BJ (cell line): Measurements from ENCODE around the gene ULBP2. TPM values are rescaled to one million over a fixed set of nuclear protein-coding genes. Genes with fewer than 3 reads are reported as not detected.
"Not testable (repeated sequence)": the region's sequence is repeated elsewhere in the genome, so short reads cannot be mapped to it uniquely, and the experiment has no call there.

ENCODE experiments used
- CTCF ChIA-PET: fragments of 350-600 bp; formaldehyde crosslinking; extraction: SDS; loops from one replicate; lab custom pipeline; 2021; ENCODE audit warnings: antibody characterized with exemption, inconsistent platforms; lab: Yijun Ruan, JAX
- POLR2A ChIA-PET: fragments of 300-600 bp; sonication (Branson Sonifier 250); formaldehyde crosslinking; extraction: SDS; loops from one replicate; lab custom pipeline; 2021; ENCODE audit warnings: antibody characterized with exemption; lab: Charles Lee
- DNase-seq: peaks from one replicate; pipeline ENCODE4 v3.0.0-alpha.2; 2011; ENCODE audit warnings: low read depth
- H3K27me3 ChIP-seq: 2 replicates; pipeline ENCODE4 v1.6.0; 2011; ENCODE audit warnings: low read length; ENCODE audit not compliant: control insufficient read depth, insufficient read depth
- H3K36me3 ChIP-seq: 2 replicates; pipeline ENCODE4 v1.5.1; 2011; ENCODE audit warnings: low read length; ENCODE audit not compliant: control insufficient read depth, insufficient read depth
- H3K4me3 ChIP-seq: 2 replicates; pipeline ENCODE4 v1.5.1; 2011; ENCODE audit warnings: low read depth, mild to moderate bottlenecking, control low read depth, low read length
- CTCF ChIP-seq: IDR thresholded peaks from 2 replicates; pipeline ENCODE4 v1.5.1; 2011; ENCODE audit warnings: low read depth, mild to moderate bottlenecking, control low read depth, inconsistent platforms, low read length, moderate library complexity; ENCODE audit not compliant: insufficient read depth
- polyA plus RNA-seq: library from polyadenylated mRNA; depleted of rRNA; stranded (reverse); fragments of >200 nt; gene quantifications from 2 replicates; pipeline ENCODE4 v1.2.3, GENCODE V29; 2011

ULBP2 gene
- polyA plus RNA-seq, 1 experiment: 22.8 TPM

GRCh38 chr6:149990212-149990660 lies 48.4 kb downstream of the ULBP2 start:
- Histone ChIP-seq H3K27me3 (peaks cover 56% of the 10 kb centered on the region), H3K4me3 (no peak overlapping the region), H3K36me3 (no peaks in the 10 kb centered on the region)
- POLR2A ChIA-PET: no interaction called here
- TF ChIP-seq CTCF: no peak
- CTCF ChIA-PET: no interaction called here
- DNase-seq: no peak

- no peak for DNase-seq
- TF ChIP-seq CTCF: no peak
- Histone ChIP-seq H3K4me3 (no peak overlapping the region), H3K36me3 (no peaks in the 10 kb centered on the region), H3K27me3 (peaks cover 56% of the 10 kb centered on the region)
- CTCF ChIA-PET: interaction anchor here (0.6 to 1.2 kb wide), 2 partner anchors 20 to 156 kb away, joined by 3 read pairs; no protein-coding TSS in a partner anchor
- POLR2A ChIA-PET: no interaction called here
Measured at GRCh38 chr6:149990661-149991471, 49.1 kb downstream of the ULBP2 start.

GRCh38 chr6:149991472-149991795 lies 49.6 kb downstream of the ULBP2 start:
- H3K36me3 ChIP-seq, H3K4me3 ChIP-seq, POLR2A ChIA-PET, DNase-seq: not testable (repeated sequence)
- CTCF ChIA-PET: interaction anchor here (0.6 to 1.5 kb wide), 3 partner anchors 16 to 156 kb away, joined by 3 to 6 read pairs (median 3); no protein-coding TSS in a partner anchor
- peaks cover 59% of the 10 kb centered on the region for H3K27me3 ChIP-seq

- POLR2A ChIA-PET: no interaction called here
- CTCF ChIA-PET: interaction anchor here (0.6 to 1.5 kb wide), 3 partner anchors 16 to 157 kb away, joined by 3 to 6 read pairs (median 3); no protein-coding TSS in a partner anchor
- TF ChIP-seq CTCF: no peak
- DNase-seq: no peak
- no peak overlapping the region for H3K4me3 ChIP-seq
- H3K36me3 ChIP-seq: no peaks in the 10 kb centered on the region
- peaks cover 57% of the 10 kb centered on the region for H3K27me3 ChIP-seq
Measured at GRCh38 chr6:149991838-149992237, 50.0 kb downstream of the ULBP2 start.

GRCh38 chr6:149995235-149995750 lies 53.5 kb downstream of the ULBP2 start:
- H3K4me3 ChIP-seq: no peak overlapping the region
- POLR2A ChIA-PET: no interaction called here
- no peak for DNase-seq
- no peaks in the 10 kb centered on the region for H3K36me3 ChIP-seq
- peaks cover 49% of the 10 kb centered on the region for H3K27me3 ChIP-seq
- TF ChIP-seq CTCF: no peak
- CTCF ChIA-PET: interaction anchor here (0.6 to 0.9 kb wide), 2 partner anchors 21 to 396 kb away, joined by 3 read pairs; no protein-coding TSS in a partner anchor
